Tongue (tissue), 2 donors: ENCODE results near the gene COL8A2. TPM values are rescaled to one million over a fixed set of nuclear protein-coding genes. Genes with fewer than 3 reads are reported as not detected.
A peak's percentile ranks its signal among the peaks of the same experiment; 100 is the strongest.

Experiments
- DNase-seq: peaks from one replicate; pipeline ENCODE4 v3.0.0-alpha.2; 2015
- total RNA-seq: library from RNA; depleted of rRNA; stranded (reverse); fragments of >200 nt; gene quantifications from one replicate; pipeline ENCODE4 v1.2.3, GENCODE V29; 2014

COL8A2 gene
- total RNA-seq, 1 donor from 2014 or later, result 39.8 TPM

DNA sequence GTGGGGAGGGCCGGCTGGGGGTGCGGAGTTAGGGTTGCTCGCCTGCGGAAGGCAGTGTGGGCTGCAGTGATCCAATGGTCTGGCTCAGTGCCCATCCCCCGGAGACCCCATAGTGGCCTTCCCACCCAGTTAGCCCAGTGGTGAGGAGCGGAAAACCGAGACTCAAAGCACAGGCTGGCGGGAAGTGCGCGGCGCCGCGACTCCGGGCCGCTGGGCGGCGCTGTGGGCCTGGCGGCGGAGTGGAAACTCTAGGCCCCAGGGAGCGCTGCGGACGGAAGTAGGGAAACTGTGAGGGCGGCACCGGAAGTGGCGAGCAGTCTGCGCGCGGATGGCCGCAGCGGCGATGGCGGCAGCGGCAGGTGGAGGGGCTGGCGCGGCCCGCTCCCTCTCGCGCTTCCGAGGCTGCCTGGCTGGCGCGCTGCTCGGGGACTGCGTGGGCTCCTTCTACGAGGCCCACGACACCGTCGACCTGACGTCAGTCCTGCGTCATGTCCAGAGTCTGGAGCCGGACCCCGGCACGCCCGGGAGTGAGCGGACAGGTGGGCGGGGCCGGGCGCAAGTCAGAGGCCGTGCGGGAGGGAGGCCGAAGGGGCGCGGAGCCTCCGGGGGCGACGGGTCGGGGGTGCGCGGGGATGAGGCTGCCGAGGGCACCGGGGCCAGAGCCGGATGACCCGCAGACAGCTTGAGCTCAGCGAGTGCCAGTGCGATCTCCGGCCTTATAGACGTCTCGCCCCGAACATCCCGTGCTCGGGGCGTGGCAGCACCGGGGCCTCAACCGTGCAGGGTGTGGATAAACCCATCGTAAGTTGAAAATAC lies 36.2 kb downstream of the COL8A2 start, which contains the start of gene ADPRS:
Gene ADPRS, plus strand, starts transcription at position 316 of the 816 bp plus-strand sequence. Its CDS starts 13 bp downstream, at position 329.
- DNase-seq, result peak; percentile 95

DNA sequence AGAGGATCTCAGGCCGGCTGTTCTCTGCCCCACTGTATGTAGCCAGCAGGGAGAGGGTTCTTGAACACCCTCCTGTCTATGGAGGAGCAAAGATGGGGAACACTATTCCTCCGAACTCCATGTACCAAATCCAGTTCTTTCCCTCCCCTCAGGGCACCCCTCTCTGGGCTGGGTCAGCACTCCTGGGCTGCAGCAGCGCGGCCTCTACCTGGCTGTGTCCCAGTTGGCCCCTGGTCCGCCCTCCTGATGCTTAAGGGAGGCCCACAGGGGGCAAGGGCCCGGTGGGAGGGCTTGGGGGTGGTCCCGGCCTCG lies 36.8 kb downstream of the COL8A2 start:
- DNase-seq, result no peak

DNA sequence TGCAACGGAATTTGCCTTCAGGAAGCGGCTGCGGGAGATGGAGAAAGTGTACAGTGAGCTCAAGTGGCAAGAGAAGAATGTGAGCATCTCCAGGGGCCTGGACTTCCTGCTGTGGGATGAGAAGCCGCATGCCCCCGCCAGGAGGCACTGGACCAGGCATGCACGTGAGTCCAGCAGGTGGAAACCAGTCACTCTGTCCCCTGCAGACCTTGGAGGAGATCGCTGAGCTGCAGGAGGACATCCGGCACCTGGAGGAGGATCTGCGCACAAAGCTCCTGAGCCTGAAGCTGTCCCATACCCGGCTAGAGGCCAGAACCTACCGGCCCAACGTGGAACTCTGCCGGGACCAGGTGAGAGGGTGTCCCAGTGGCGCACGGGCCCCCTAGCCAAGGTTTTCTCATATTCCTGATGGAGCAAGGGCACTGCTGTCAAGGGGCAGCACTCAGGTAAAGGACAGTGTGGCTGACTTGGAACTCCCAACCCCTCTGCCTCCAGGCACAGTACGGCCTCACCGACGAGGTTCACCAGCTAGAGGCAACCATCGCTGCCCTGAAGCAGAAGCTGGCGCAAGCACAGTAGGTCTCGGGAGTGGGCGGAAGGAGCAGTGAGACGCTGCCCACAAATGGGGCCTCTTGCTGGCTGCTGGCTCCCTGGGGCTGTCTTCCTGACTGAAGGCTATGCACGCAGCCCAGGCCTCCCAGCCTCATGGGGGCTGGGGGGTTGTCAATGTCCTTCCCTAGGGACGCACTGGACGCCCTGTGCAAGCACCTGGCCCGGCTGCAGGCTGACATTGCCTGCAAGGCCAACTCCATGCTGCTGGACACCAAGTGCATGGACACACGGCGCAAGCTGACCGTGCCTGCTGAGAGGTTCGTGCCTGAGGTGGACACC lies 37.5 kb downstream of the COL8A2 start:
- DNase-seq, result no peak

DNA sequence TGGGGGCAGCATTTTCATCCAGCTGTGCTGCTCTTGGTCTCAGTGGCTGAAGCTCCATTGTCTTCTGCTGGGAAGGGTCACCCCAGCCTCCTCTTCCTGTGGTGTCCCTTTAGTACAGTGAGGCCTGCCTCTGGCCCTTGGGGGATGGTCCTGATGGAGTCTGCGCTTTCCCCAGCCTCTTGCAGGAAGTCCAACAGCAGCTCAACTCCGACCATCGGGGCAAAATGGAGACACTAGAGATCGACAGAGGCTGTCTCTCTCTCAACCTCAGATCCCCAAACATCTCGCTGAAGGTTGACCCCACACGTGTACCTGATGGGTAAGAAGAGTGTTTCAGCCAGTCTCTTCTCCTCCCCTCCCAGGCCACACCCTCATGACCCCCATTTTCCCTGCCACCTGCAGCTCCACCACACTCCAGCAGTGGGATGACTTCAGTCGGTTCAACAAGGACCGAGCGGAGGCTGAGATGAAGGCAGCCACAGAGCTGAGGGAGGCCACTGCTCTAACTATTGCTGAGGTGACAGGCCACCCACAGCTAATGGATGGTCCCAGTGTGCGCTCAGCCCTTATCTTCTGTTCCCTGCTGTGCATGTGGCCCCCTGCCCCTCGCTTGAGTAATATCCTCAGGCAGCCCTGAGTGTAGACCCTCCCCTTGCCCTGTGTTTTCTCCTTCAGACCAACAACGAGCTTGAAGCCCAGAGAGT lies 38.3 kb downstream of the COL8A2 start:
- DNase-seq, result no peak

DNA sequence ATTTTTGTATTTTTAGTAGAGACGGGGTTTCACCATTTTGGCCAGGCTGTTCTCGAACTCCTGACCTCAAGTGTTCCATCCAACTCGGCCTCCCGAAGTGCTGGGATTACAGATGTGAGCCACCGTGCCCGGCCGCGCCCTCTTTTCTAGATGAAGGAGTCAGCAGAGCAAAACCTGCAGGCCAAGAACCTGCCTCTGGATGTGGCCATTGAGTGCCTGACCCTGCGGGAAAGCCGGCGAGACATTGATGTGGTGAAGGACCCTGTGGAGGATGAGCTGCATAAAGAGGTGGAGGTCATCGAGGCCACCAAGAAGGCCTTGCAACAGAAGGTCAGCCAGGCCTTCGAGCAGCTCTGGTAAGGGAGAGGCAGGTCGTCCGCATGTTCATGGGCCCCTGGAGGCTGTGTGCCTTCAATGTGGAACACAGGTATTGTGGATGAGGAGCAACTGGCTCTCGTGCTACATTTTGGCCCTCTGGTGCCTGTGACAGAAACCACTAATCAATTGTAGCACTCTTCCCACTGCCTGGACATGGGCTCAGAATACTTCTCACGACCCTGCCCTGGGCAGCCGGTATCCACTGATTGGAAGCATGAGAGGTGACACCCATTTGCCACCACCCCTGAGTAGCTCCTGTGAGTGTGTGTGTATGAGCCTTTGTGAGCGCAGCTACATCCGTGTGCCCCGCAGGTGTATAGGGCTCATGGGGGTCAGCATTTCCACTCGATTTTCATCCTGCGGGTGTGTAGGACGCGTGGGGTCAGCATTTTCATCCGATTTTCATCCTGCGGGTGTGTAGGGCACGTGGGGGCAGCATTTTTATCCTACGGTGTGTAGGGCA lies 39.1 kb downstream of the COL8A2 start:
- DNase-seq, result no peak

DNA sequence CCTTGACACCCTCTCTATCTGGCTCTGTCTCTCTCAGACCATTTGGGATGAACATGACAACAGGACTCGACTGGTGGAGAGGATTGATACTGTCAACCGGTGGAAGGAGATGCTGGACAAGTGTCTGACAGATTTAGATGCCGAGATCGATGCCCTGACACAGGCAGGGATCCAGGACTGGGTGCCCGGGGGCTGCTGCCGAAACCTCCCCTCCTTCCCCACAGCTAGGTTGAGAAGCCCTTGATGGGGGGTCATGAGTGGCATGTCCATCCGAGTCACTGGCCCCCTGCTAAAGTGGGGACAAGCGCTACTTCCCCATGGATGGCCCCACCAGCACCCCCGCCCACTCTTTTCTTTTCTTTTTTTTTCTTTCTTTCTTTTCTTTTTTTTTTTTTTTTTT lies 39.9 kb downstream of the COL8A2 start:
- no peak for DNase-seq

DNA sequence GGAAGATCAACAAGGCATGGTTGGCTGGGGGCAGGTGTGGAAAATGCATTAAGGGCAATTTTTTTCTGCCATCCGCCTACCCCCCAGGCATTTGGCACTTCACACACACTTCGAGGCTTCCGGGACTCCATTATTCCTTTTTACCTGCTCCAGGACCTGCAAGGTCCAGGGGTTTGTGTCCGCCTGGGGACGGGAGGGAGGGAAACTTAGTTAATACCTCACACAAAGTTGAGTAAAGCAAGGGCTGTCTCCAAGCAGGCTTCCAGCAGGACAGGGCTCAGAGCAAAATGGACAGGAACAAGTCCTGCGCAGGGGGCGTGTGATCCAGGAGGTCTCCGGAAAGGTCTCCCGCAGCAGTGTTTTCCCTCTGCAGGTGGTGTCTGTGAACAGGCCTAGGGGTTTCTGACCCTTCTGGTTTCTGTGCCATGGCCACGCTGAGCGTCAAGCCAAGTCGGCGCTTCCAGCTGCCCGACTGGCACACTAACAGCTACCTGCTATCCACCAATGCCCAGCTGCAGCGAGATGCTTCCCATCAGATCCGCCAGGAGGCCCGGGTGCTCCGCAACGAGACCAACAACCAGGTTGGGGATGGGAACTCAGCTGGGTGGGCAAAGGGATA lies 40.4 kb downstream of the COL8A2 start:
- no peak for DNase-seq

DNA sequence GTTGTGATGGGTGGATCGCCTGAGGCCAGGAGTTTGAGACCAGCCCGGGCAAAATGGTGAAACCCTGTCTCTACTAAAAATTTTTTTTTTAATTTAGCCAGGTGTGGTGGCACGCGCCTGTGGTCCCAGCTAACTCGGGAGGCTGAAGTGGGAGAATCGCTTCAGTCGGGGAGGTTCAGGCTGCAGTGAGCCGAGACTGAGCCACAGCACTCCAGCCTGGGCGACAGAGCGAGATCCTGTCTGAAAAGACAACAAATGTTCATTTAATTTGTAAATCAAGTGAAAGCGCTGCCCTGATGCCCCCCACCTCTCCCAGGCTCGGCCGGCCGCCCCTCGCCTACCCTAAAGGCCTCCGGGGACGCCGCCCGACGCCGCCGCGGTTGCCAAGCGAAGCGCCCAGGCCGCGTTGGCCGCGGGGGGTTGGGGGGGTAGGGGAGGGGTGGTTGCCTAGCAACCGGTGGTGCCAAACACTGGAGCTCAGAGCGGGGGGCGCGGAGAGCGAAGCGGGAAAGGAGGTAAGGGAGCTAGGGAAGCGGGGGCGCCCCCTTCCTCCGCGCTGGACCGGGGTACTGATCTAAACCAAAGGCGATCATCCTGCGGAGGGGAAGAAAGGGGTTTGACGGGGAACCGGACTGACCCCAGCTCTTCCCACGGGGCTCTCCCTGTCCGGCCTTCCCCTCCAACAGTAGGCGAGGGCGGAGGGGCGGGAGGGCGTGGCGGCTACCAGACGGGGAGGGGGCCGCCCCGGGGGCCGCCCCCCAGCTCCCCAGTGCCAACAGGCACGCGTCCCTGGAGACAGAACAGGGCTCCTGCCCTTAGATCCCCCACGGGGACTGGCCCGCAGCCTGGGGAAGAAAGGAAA lies 41.2 kb downstream of the COL8A2 start, which contains the start of gene TEKT2:
Gene TEKT2, plus strand, starts transcription at position 460 of the 862 bp plus-strand sequence. CDS start 828 bp downstream, outside the sequence.
- peak; percentile 86 for DNase-seq

DNA sequence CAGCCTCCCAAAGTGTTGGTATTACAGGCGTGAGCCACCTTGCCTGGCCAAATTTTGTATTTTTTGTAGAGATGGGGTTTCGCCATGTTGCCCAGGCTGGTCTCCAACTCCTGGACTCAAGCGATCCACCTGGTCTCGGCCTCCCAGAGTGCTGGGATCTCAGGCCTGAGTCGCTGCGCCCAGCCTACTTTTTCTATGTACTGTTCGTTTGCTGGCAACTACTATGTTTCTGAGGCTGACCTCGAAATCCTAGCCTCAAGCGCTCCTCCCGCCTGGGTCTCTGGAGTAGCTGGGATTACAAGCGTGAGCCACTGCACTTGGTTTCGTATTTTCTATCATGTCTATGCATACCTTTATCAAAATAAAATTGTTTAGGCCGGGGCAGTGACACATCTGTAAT lies 41.8 kb downstream of the COL8A2 start:
- no peak for DNase-seq

DNA sequence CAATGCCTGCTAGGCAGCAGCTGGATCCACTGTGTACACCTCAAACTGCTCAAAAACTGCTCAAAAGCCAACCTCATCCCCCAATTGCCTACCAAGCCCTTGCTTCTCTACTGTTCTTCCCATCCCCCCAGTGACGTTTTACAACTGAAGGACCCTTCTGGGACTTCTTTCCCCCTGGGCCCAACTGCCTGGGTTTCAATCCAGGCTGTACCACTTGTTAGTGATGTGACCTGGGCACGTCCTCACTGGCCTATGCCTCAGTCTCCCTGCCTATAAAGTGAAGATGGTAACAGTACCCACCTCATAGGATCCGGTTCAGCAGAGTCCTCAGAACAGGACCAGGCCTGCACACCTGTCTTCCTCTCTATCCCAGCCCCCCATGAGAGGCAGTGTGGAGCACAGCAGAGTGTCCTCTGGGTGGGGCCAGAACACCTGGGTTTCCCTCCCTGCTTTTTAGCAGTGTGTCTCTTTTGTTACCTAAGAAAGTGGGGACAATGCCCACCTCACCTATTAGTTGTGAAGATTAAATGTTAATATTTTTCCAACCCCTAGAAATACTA lies 43.0 kb downstream of the COL8A2 start:
- DNase-seq, result no peak

DNA sequence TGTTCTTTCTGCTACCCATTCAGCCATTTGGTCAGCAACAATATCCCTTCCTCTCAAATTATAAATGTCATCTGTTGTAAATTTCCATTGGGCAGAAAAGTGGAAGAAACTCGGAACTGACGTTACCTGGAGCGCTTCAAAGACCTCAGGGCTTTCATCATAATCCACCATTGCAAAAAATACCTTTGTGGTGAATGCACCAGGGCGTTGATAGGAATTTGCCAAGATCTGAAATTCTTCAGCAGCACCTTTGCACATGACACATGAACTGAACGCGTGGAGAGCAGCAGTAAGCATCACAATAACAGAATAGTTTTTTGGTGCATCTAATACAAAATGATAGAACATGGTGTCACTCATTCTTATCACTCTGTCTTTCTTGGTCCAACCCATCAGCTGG lies 44.2 kb downstream of the COL8A2 start:
- DNase-seq, result no peak

DNA sequence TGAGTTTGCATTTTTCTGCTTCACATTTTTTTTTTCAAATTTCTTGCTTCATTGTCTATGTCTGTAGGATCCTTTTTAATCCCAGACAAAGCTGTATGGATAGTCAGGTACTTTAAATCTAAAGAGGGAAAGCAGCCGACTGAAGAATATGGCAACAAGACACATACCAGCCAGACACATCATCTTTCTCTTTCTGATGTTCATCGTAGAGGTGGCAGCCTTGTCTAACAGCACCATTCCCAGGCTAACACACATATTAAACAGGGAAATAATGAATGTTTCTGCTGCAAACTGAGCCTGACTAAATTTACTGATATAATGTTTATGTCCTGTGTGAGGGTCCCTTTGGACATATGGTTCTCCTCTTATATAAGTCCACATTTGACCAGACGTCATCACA lies 44.8 kb downstream of the COL8A2 start:
- DNase-seq, result no peak

DNA sequence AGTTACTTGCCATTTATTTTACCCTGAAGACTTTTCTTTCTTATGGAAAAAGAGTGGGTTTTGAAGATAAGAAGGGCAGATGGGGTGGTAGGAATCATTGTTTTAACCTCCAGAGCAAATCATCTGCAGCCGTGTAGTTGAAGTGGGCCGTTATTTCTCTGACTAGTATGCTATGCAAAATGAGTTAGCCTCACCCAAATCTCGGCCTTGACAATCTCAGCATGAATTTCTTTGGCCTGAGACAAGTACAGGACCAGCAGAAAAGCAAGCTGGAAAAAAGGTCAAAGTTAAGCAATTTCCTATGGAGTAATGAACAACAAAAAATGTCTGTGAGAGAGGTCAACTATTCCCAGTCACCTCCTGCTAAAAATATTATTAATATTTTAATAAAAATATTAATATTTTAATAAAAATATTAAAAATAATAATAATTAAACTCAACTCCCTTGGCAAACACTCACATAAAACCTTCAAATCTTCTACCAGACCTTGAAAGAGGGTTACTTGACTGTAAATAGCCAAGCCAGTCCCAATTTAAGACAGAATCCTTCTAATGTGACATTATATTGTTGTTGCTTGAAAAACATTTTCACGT lies 47.9 kb downstream of the COL8A2 start:
- DNase-seq, result no peak

DNA sequence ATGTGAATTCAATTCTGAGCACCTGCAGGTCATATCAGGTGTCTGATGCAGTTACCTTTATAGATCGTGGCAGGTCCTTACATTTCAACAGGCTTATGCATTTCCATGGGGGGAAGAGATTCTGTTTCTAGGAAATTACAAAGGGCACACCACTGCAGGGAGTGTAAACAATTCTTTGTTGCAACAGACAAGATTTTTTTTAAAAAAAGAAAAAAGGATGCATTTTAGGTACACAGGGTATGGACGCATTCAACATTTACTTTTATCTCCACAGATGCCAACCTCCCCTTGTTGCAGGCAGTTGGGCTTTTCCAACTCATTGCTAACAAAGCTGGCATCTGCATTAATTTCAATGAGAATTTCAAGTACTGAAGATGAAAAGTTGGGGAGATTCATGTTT lies 54.7 kb downstream of the COL8A2 start:
- no peak for DNase-seq

DNA sequence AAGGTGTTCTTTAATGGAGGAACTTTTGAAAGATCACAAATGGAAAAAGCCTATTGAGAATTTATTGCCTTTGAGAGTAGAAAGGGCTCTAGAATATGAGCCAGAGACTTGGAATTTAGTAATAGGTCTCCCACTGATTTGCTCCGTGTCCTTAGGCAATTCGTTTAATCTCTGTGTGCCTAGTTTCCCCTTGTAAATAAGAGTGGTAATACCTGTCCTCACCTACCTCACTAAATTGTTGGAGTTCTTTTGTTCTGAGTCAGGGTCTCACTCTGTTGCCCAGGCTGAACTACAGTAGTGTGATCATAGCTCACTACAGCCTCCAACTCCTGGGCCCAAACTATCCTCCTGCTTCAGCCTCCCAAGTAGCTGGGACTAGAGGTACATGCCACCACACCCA lies 56.2 kb downstream of the COL8A2 start:
- no peak for DNase-seq

DNA sequence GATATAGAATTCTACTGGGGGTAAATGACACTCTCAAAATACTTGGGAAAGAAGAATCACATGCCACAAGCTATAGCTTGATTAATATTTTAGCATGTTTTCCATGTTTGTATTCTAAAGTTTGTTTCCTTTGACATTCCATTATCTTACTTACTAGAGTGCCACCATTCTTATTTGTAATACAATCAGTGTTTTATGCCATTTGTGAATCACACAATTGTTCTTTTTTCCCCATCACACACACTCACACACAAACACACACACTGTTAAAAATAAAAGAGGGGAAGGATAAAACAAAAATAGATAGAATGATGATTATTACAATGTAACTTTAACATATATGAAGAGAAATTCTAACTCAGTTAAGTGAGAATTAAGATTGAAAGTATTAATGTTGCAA lies 57.2 kb downstream of the COL8A2 start:
- no peak for DNase-seq

DNA sequence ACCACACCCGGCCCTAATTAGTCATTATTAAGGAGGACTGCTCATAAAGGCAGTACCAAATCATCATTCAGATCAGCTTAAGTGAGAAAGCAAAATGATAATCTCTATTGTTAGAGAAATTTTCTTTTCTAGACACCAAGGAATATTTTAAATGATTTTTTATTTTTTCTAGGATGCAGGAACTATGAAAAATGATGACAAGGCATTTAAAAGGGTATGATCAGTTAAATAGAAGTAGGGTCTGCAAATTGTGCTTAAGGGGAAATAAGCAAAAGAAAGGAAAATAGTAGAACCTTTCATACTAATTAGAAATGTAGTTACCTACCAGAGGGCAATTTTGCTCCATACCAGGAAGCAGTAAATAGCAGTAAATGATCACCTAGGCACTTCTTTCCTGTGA lies 62.7 kb downstream of the COL8A2 start:
- DNase-seq, result no peak

DNA sequence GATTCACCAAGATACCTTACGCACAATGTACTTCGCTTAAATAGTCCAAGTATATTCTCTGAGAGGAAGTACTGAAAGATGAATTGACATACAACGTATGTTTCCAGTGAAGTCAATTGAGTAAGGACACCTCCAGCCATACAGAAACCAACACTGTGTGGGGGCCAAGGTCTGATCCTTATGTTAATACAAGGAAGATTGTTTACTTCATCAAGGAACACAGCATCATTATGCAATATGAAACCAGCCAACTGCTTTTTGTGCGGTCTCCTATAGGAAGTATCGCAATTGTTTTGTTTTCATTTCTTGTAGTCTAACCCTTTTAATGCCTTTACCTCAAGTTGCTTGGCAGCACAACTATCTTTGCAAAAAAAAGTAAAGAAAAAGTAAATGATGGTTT lies 69.3 kb downstream of the COL8A2 start:
- no peak for DNase-seq

DNA sequence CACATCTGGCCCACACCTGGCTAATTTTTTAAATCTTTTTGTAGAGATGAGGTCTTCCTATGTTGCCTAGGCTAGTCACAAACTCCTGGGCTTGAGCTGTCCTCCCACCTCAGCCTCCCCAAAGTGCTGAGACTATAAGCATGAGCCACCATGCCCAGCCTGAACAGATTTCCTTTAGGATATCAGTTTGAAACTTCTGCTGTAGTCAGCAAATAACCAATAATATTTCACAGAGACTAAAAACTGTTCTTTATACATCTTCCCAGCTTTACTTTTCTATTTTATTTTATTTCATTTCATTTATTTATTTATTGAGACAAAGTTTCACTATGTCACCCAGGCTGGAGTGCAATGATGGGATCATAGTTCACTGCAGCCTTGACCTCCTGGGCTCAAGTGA lies 71.0 kb downstream of the COL8A2 start:
- DNase-seq, result no peak

DNA sequence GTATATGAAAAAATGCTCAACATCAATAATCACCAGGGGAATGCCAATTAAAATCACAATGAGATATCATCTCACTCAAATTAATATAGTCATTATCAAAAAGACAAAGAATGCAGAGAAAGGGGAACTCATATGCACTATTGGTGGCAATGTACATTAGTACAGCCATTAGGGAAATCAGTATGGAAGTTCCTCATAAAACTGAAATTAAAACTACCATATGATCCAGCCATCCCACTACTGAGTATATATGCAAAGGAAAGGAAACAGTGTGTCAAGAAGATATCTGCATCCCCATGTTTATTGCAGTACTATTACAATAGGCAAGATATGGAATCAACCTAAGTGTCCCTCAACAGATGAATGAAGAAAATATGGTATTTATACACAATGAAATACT lies 73.2 kb downstream of the COL8A2 start:
- no peak for DNase-seq
